HG03025 (cell line): ENCODE measurements around the gene COL8A2.

ENCODE experiments used
- ATAC-seq: cut with Tn5 transposase; IDR thresholded peaks from one replicate; pipeline ENCODE4 v1.9.1; 2021; ENCODE audit warnings: mild to moderate bottlenecking, moderate library complexity; ENCODE audit not compliant: unreplicated experiment, low FRiP score

COL8A2 gene

GRCh38 chr1:36080236-36080635 lies 44.8 kb downstream of the COL8A2 start:
- no peak for ATAC-seq

- ATAC-seq: no peak
Observed at GRCh38 chr1:36076979-36077573, 47.9 kb downstream of the COL8A2 start.

GRCh38 chr1:36070349-36070748 lies 54.7 kb downstream of the COL8A2 start:
- ATAC-seq: no peak

- ATAC-seq: no peak
Observed at GRCh38 chr1:36068866-36069265, 56.2 kb downstream of the COL8A2 start.

GRCh38 chr1:36067871-36068270 lies 57.2 kb downstream of the COL8A2 start:
- no peak for ATAC-seq

GRCh38 chr1:36062315-36062714 lies 62.7 kb downstream of the COL8A2 start:
- no peak for ATAC-seq

- ATAC-seq: no peak
Observed at GRCh38 chr1:36055706-36056105, 69.3 kb downstream of the COL8A2 start.

GRCh38 chr1:36053978-36054377 lies 71.0 kb downstream of the COL8A2 start:
- ATAC-seq: no peak

- no peak for ATAC-seq
Observed at GRCh38 chr1:36051821-36052220, 73.2 kb downstream of the COL8A2 start.
